GM12878 (cell line): ENCODE data around the gene CCDC80. TPM values are rescaled to one million over a fixed set of nuclear protein-coding genes. Genes with fewer than 3 reads are reported as not detected.

Experiments
- ATAC-seq: fragments of 200-7000 bp; cut with Tn5 transposase; 3 replicates; pipeline ENCODE4 v1.9.1; 2020; ENCODE audit warnings: mild to moderate bottlenecking, moderate library complexity
- BruUV-seq: library from RNA; stranded (reverse); fragments of 400-500 nt; replicated peaks from 2 replicates; lab custom pipeline; 2021; lab: Mats Ljungman, UMichigan
- CTCF ChIA-PET: fragments of 300-600 bp; sonication (Branson Sonifier 250); formaldehyde crosslinking; extraction: SDS; loops from one replicate; lab custom pipeline; 2021; ENCODE audit warnings: inconsistent platforms; lab: Yijun Ruan, JAX
- POLR2A ChIA-PET: fragments of 350-600 bp; formaldehyde crosslinking; extraction: SDS; loops from one replicate; lab custom pipeline; 2021; ENCODE audit warnings: inconsistent platforms; lab: Charles Lee
- RAD21 ChIA-PET: fragments of 300-600 bp; sonication (Branson Sonifier 250); formaldehyde crosslinking; loops from one replicate; lab custom pipeline; 2023; ENCODE audit warnings: antibody characterized with exemption; ENCODE audit not compliant: unreplicated experiment; lab: Charles Lee
- SMC1A ChIA-PET: fragments of 300-600 bp; sonication (Branson Sonifier 250); formaldehyde crosslinking; loops from one replicate; lab custom pipeline; 2023; ENCODE audit not compliant: unreplicated experiment, uncharacterized antibody; lab: Charles Lee
- DNase-seq: peaks from one replicate; pipeline ENCODE4 v3.0.0-alpha.2; 2011; ENCODE audit warnings: low read depth, low spot score
- FAIRE-seq: peaks from 3 replicates; lab custom pipeline; 2011; peaks lifted over from hg19 to GRCh38; lab: Jason Lieb, UNC
- H2AFZ ChIP-seq: 2 replicates; pipeline ENCODE4 v1.6.0; 2011; ENCODE audit warnings: low read depth, low read length, control low read depth; ENCODE audit not compliant: control insufficient read depth
- H3K27ac ChIP-seq: 2 replicates; pipeline ENCODE4 v1.5.1; 2011; ENCODE audit warnings: control low read depth; ENCODE audit not compliant: control insufficient read depth, insufficient read depth
- H3K27me3 ChIP-seq, 2 experiments: replicated peaks in 1 of 2; 2 replicates each; pipeline versions ENCODE4 v1.6.0 to v1.6.1; 2011; ENCODE audit warnings: low read length in 1 of 2; ENCODE audit not compliant: control insufficient read depth in 2 of 2, insufficient read depth in 2 of 2
- H3K36me3 ChIP-seq, 2 experiments: 2 replicates each; pipeline ENCODE4 v1.5.1; 2011; ENCODE audit warnings: low read length in 1 of 2; ENCODE audit not compliant: control insufficient read depth in 2 of 2, insufficient read depth in 2 of 2
- H3K4me1 ChIP-seq: 2 replicates; pipeline ENCODE4 v1.6.1; 2011; ENCODE audit warnings: mild to moderate bottlenecking, low read length, moderate library complexity, mixed read lengths; ENCODE audit not compliant: control insufficient read depth, insufficient read depth
- H3K4me2 ChIP-seq: 2 replicates; pipeline ENCODE4 v1.6.0; 2011; ENCODE audit warnings: control low read depth; ENCODE audit not compliant: control insufficient read depth, insufficient read depth
- H3K4me3 ChIP-seq: fragments of 200-600 bp; sonication (generic); 2 replicates; pipeline ENCODE4 v1.5.1; 2016
- H3K79me2 ChIP-seq: 2 replicates; pipeline ENCODE4 v1.6.0; 2011; ENCODE audit warnings: low read length; ENCODE audit not compliant: control insufficient read depth, insufficient read depth
- H3K9ac ChIP-seq: 2 replicates; pipeline ENCODE4 v1.8.0; 2011; ENCODE audit warnings: low read length, control low read depth, mixed read lengths; ENCODE audit not compliant: control insufficient read depth, insufficient read depth
- H3K9me3 ChIP-seq: replicated peaks from 3 replicates; pipeline ENCODE4 v1.5.1; 2011; ENCODE audit warnings: mild to moderate bottlenecking, low read length; ENCODE audit not compliant: control insufficient read depth, insufficient read depth
- H4K20me1 ChIP-seq: 2 replicates; pipeline ENCODE4 v1.6.0; 2011; ENCODE audit not compliant: control insufficient read depth, insufficient read depth
- CTCF ChIP-seq, 3 experiments: IDR thresholded peaks in 2 of 3; conservative IDR thresholded peaks in 1 of 3; 2 replicates each; pipeline ENCODE4 v1.5.1; 2011; ENCODE audit warnings: low read depth in 3 of 3, low read length in 3 of 3, mild to moderate bottlenecking in 3 of 3, control low read depth in 2 of 3, moderate library complexity in 2 of 3, inconsistent platforms in 1 of 3, mixed read lengths in 1 of 3; ENCODE audit not compliant: control insufficient read depth in 2 of 3, insufficient read depth in 1 of 3; ENCODE audit errors: extremely low read depth in 1 of 3
- RAD21 ChIP-seq: IDR thresholded peaks from 2 replicates; pipeline ENCODE4 v1.6.1; 2011; ENCODE audit warnings: mild to moderate bottlenecking, low read depth, low read length, moderate library complexity; ENCODE audit not compliant: insufficient read depth
- RBBP5 ChIP-seq: fragments of 200-600 bp; sonication (generic); conservative IDR thresholded peaks from 2 replicates; pipeline ENCODE4 v1.6.1; 2016
- SMC3 ChIP-seq: IDR thresholded peaks from 2 replicates; pipeline ENCODE4 v1.6.1; 2011; ENCODE audit warnings: low read length, improper control_type of control experiment, borderline replicate concordance
- WRNIP1 ChIP-seq: IDR thresholded peaks from 2 replicates; pipeline ENCODE4 v1.6.1; 2011; ENCODE audit warnings: low read depth, low read length, improper control_type of control experiment, borderline replicate concordance
- WGBS: methylation state at CpG from one replicate; pipeline ENCODE4 v1.1.6; 2016; ENCODE audit warnings: low lambda C conversion rate; ENCODE audit not compliant: insufficient replicate concordance, insufficient coverage; ENCODE audit errors: missing lambda C conversion rate; 5-methylcytosine and 5-hydroxymethylcytosine counted together
- in situ Hi-C: fragments of 300-500 bp; cut with MboI; formaldehyde crosslinking; loops from 9 replicates; pipeline ENCODE4 v1.14.3; 2018; ENCODE audit warnings: mixed read lengths
- intact Hi-C: fragments of 100-400 bp; cut with micrococcal nuclease; formaldehyde crosslinking; loops from one replicate; pipeline ENCODE4 v1.14.2; 2022; ENCODE audit not compliant: unreplicated experiment
- polyA plus RNA-seq, 11 experiments: library from polyadenylated mRNA; depleted of rRNA in 4 of 11; unstranded in 6 of 11; stranded (reverse) in 5 of 11; fragments of >200 nt; fragmentation: Nextera tagmentation in 4 of 11; fragmentation: Illumina TruSeq in 1 of 11; extraction: Ambion mirVana in 4 of 11; extraction: Trizol in 1 of 11; gene quantifications; 1 replicate in 1 of 11; 2 replicates in 10 of 11; pipeline versions ENCODE4 v1.2.1 to v1.2.3, GENCODE V29; 2011 to 2016; ENCODE audit warnings: inconsistent platforms in 2 of 11, missing spikeins in 2 of 11, low read depth in 1 of 11
- total RNA-seq, 4 experiments: library from RNA; depleted of rRNA in 3 of 4; stranded (reverse); fragments of >200 nt in 3 of 4; fragmentation: Illumina TruSeq in 1 of 4; extraction: Trizol in 1 of 4; gene quantifications; 2 replicates each; pipeline versions ENCODE4 v1.2.1 to v1.2.3, GENCODE V29; 2013 to 2021

The CCDC80 gene
- total and polyA plus RNA-seq, 10 of the 15 experiments (the other 5 are each of a cell fraction or from before 2014, with no cell fraction given): 0.01 to 0.59 (median 0.21) TPM; not detected in 5

GRCh38 chr3:112582244-112582874 lies 58.6 kb downstream of the CCDC80 start:
- BruUV-seq: no TSS peak
- no peaks in the 10 kb centered on the region for H3K9me3 ChIP-seq
- ChIA-PET POLR2A (no interaction called here), RAD21 (interaction anchor here (0.7 to 2.5 kb wide), 10 partner anchors 13 to 706 kb away, joined by 3 to 10 read pairs (median 4); partner anchors contain the start of gene SLC9C1), SMC1A (interaction anchor here (0.7 to 2.2 kb wide), 26 partner anchors 9 to 706 kb away, joined by 3 to 12 read pairs (median 4); partner anchors contain the start of genes GTPBP8 and SLC9C1), CTCF (interaction anchor here (0.8 to 3.2 kb wide), 44 partner anchors 8 to 706 kb away, joined by 3 to 32 read pairs (median 5); partner anchors contain the start of gene SLC9C1)
- H3K4me3 ChIP-seq: no peak overlapping the region
- FAIRE-seq (peak; percentile 54), ATAC-seq (peak; percentile 71), DNase-seq (no peak)
- intact Hi-C loops (loop anchor here (5.0 kb wide), 1 partner anchor 395 kb away; the partner anchor contains the start of gene CD200R1), in situ Hi-C loops (no loop called here)
- TF ChIP-seq WRNIP1: no peak
- TF ChIP-seq CTCF (IDR thresholded peaks at IDR 0.05 in 2 of 3, conservative IDR thresholded peaks at IDR 0.05 in 1 of 3; ENCODE audit: control insufficient read depth in 2 of 3, extremely low read depth in 1 of 3, insufficient read depth in 1 of 3, low read depth in 3 of 3, low read length in 3 of 3): peak; percentile 55 to 63 (median 60)
- TF ChIP-seq SMC3: peak; percentile 45; the same call in 1 of the 2 replicates
- peak; percentile 72 for TF ChIP-seq RAD21
- TF ChIP-seq RBBP5: no peak
- no peaks in the 10 kb centered on the region for H3K79me2 ChIP-seq
- H3K9ac ChIP-seq: no peak overlapping the region
- no peaks in the 10 kb centered on the region for H3K4me1 ChIP-seq
- H3K36me3 ChIP-seq: peaks cover 0 to 12% of the 10 kb centered on the region in 2 experiments; a peak in 2 of 4 replicates
- H3K27ac ChIP-seq: no peak overlapping the region
- no peak overlapping the region for H2AFZ ChIP-seq
- no peaks in the 10 kb centered on the region for H3K27me3 ChIP-seq
- no peak overlapping the region for H3K4me2 ChIP-seq
- WGBS: 48% methylated on average over 2 of the region's 2 CpGs
- H4K20me1 ChIP-seq: no peaks in the 10 kb centered on the region
